Breast epithelium (tissue), 3 donors: ENCODE data around the gene HMOX2.

ENCODE experiments used
- POLR2A ChIP-seq: fragments of 450-650 bp; IDR thresholded peaks from one replicate; pipeline ENCODE4 v1.6.1; 2016; ENCODE audit warnings: antibody characterized with exemption, mild to moderate bottlenecking, moderate library complexity
- POLR2AphosphoS5 ChIP-seq, 3 donors: sonication (generic); formaldehyde crosslinking; IDR thresholded peaks; one replicate each; pipeline ENCODE4 v1.6.1; 2017; ENCODE audit warnings: antibody characterized with exemption in 3 of 3
- TF ChIP-seq, protein P1 (sequence below), 3 donors: fragments of 450-650 bp; IDR thresholded peaks; one replicate each; pipeline ENCODE4 v1.5.1; 2016 to 2017; ENCODE audit warnings: antibody characterized with exemption in 3 of 3, mild to moderate bottlenecking in 3 of 3, moderate library complexity in 3 of 3

DNA sequence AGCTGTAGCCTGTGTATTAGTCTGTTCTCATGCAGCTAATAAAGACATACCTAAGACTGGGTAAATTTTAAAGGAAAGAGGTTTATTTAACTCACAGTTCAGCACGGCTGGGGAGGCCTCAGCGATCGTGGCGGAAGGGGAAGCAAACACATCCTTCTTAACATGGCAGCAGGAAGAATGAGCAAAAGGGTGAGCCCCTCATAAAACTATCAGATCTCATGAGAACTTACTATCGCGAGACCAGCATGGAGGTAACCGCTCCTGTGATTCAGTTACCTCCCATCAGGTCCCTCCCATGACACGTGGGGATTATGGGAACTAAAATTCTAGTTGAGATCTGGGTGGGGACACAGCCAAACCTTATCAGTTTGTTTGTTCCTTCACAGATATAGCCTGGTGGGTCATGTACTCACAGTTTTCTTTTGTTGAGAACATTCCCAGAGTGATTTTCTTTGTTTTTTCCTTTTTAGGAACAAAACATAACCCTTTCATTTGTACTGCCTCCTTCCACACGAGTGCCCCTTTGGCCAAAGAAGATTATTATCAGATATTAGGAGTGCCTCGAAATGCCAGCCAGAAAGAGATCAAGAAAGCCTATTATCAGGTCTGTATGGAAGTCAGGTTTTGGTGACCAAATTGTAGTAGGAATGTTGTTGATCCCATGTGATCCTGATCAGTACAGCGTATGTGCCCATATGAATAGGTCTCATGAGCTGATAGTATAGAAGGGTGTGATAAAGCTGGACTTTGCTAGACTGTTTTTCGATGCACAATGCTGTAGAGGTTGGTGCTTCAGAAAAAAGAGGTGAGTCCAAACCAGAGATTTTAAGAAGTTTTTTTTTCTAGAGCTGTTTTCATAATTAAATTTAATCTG, 42.0 kb upstream of the HMOX2 start:
- TF ChIP-seq, protein P1, sequence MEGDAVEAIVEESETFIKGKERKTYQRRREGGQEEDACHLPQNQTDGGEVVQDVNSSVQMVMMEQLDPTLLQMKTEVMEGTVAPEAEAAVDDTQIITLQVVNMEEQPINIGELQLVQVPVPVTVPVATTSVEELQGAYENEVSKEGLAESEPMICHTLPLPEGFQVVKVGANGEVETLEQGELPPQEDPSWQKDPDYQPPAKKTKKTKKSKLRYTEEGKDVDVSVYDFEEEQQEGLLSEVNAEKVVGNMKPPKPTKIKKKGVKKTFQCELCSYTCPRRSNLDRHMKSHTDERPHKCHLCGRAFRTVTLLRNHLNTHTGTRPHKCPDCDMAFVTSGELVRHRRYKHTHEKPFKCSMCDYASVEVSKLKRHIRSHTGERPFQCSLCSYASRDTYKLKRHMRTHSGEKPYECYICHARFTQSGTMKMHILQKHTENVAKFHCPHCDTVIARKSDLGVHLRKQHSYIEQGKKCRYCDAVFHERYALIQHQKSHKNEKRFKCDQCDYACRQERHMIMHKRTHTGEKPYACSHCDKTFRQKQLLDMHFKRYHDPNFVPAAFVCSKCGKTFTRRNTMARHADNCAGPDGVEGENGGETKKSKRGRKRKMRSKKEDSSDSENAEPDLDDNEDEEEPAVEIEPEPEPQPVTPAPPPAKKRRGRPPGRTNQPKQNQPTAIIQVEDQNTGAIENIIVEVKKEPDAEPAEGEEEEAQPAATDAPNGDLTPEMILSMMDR (IDR thresholded peaks at IDR 0.05) = no peak
- TF ChIP-seq POLR2A (no peak), POLR2AphosphoS5 (IDR thresholded peaks at IDR 0.05) (no peak)
